ENCODE measurements around the gene DHH. TPM values are rescaled to one million over a fixed set of nuclear protein-coding genes. Genes with fewer than 3 reads are reported as not detected.

Gene DHH
- total and polyA plus RNA-seq, 2 donors (not counting 3 experiments of a cell fraction or from before 2014, with no cell fraction given), result 2.9 to 3.3 TPM

DNA sequence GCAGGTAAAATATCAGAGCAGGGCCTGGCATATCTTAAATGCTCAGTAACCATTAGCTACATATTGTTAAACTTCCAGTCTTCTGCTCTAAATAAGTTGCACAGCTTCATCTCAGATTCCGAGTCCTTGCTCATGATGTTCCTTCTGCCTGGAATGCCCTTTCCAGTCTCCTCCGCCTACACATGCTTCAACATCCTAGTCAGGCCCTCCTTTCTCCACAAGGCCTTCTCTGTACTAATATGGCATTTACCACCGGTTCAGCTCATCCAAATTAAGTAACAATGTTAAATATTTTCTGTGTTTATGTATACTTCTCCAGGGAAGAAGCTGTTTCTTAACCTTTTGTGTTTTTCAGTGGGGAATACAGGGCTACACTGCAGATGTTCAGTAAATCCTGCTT is 8.5 kb downstream of the DHH start:
- no peaks in the 10 kb centered on the region for H4K20me1 ChIP-seq (replicated peaks; ENCODE audit: control insufficient read depth, extremely low read depth, insufficient read depth, low read length)
- TF ChIP-seq FOS (IDR thresholded peaks at IDR 0.05; ENCODE audit: borderline replicate concordance, insufficient read depth, low read length) (no peak), GATA2 (IDR thresholded peaks at IDR 0.05; ENCODE audit: insufficient read depth, insufficient read length, low read depth, low read length) (no peak), POLR2AphosphoS5 (IDR thresholded peaks at IDR 0.05; ENCODE audit: insufficient read depth, low read depth, low read length) (no peak), EZH2 (IDR thresholded peaks at IDR 0.05; ENCODE audit: borderline replicate concordance, low read depth, low read length, severe bottlenecking) (no peak), MYC (IDR thresholded peaks at IDR 0.05; ENCODE audit: low read depth, low read length) (no peak), JUN (IDR thresholded peaks at IDR 0.05; ENCODE audit: borderline replicate concordance, insufficient read depth, insufficient read length, low read depth) (no peak)
- TF ChIP-seq, protein P1, sequence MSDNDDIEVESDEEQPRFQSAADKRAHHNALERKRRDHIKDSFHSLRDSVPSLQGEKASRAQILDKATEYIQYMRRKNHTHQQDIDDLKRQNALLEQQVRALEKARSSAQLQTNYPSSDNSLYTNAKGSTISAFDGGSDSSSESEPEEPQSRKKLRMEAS (IDR thresholded peaks at IDR 0.05; ENCODE audit: insufficient read depth, insufficient read length), result no peak
- TF ChIP-seq, protein P2, sequence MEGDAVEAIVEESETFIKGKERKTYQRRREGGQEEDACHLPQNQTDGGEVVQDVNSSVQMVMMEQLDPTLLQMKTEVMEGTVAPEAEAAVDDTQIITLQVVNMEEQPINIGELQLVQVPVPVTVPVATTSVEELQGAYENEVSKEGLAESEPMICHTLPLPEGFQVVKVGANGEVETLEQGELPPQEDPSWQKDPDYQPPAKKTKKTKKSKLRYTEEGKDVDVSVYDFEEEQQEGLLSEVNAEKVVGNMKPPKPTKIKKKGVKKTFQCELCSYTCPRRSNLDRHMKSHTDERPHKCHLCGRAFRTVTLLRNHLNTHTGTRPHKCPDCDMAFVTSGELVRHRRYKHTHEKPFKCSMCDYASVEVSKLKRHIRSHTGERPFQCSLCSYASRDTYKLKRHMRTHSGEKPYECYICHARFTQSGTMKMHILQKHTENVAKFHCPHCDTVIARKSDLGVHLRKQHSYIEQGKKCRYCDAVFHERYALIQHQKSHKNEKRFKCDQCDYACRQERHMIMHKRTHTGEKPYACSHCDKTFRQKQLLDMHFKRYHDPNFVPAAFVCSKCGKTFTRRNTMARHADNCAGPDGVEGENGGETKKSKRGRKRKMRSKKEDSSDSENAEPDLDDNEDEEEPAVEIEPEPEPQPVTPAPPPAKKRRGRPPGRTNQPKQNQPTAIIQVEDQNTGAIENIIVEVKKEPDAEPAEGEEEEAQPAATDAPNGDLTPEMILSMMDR (IDR thresholded peaks at IDR 0.05; ENCODE audit: extremely low read depth in 1 of 2, insufficient read depth in 1 of 2, low read depth in 1 of 2, low read length in 2 of 2), result no peak
- ChIA-PET POLR2A (no interaction called here), CTCF (interaction anchor here (0.7 to 6.5 kb wide), 7 partner anchors 10 to 140 kb away, joined by 3 to 248 read pairs (median 4); no protein-coding TSS in a partner anchor)
- H3K4me3 ChIP-seq (replicated peaks in 1 of 3; ENCODE audit: insufficient read depth in 1 of 3, low read depth in 1 of 3, low read length in 3 of 3), result no peak overlapping the region
- intact Hi-C loops (cut with micrococcal nuclease) (no loop called here), dilution Hi-C loops (cut with MboI; ENCODE audit: extremely low pct_ligation_motif_present, low sequenced_read_pairs) (no loop called here)
- no peak overlapping the region for H2AFZ ChIP-seq (ENCODE audit: low read depth, low read length)
- H3K9me3 ChIP-seq (replicated peaks; ENCODE audit: control insufficient read depth, insufficient read depth, low read length), result no peaks in the 10 kb centered on the region
- peaks cover 17% of the 10 kb centered on the region for H3K4me1 ChIP-seq (ENCODE audit: control insufficient read depth, extremely low read depth, insufficient read depth, low read length)
- no peaks in the 10 kb centered on the region for H3K36me3 ChIP-seq (ENCODE audit: control insufficient read depth in 2 of 2, extremely low read depth in 1 of 2, insufficient read depth in 2 of 2, low read length in 2 of 2)
- H3K79me2 ChIP-seq (ENCODE audit: control insufficient read depth, insufficient read depth, low read length), result no peaks in the 10 kb centered on the region
- no peak for FAIRE-seq
- H3K9ac ChIP-seq (replicated peaks; ENCODE audit: extremely low read depth, insufficient read depth, low read length), result no peak overlapping the region
- no peaks in the 10 kb centered on the region for H3K9me1 ChIP-seq (replicated peaks; ENCODE audit: control insufficient read depth, extremely low read depth, insufficient read depth, low read length)
- no peak overlapping the region for H3K27ac ChIP-seq (ENCODE audit: insufficient read depth, low read depth, low read length)
- DNase-seq (ENCODE audit: low read depth, low spot score), result no peak
- BruUV-seq (replicated peaks), result no TSS peak
- no peak overlapping the region for H3K4me2 ChIP-seq (ENCODE audit: insufficient read depth, low read length)
- H3K27me3 ChIP-seq (ENCODE audit: control insufficient read depth in 2 of 2, insufficient read depth in 2 of 2, low read length in 2 of 2), result no peaks in the 10 kb centered on the region

Measured in endothelial cell of umbilical vein (primary cell).